ENCODE results near the gene PVALB.

Gene PVALB

GRCh38 chr22:36816636-36817524 lies at the start of gene PVALB:
Gene PVALB (minus strand): TSS chr22:36817035. CDS start chr22:36817005, 30 bp downstream.
- no peak for DNase-seq (ENCODE audit: low spot score)

GRCh38 chr22:36865346-36865745 lies 48.5 kb upstream of the PVALB start:
- DNase-seq (ENCODE audit: low spot score) = no peak

GRCh38 chr22:36864454-36865215 lies 47.8 kb upstream of the PVALB start:
- DNase-seq (ENCODE audit: low spot score) = no peak

- DNase-seq (ENCODE audit: low spot score) = no peak
Observed at GRCh38 chr22:36863979-36864378, 47.1 kb upstream of the PVALB start.

GRCh38 chr22:36863281-36863680 lies 46.4 kb upstream of the PVALB start:
- no peak for DNase-seq (ENCODE audit: low spot score)

GRCh38 chr22:36862251-36863242 lies 45.7 kb upstream of the PVALB start:
- no peak for DNase-seq (ENCODE audit: low spot score)

GRCh38 chr22:36860821-36861659 lies 44.2 kb upstream of the PVALB start, which contains the start of gene NCF4:
Gene NCF4 (plus strand): TSS chr22:36861006. CDS start chr22:36861172, 166 bp downstream.
- DNase-seq (ENCODE audit: low spot score) = no peak

GRCh38 chr22:36860438-36860820 lies 43.6 kb upstream of the PVALB start:
- no peak for DNase-seq (ENCODE audit: low spot score)

GRCh38 chr22:36860017-36860416 lies 43.2 kb upstream of the PVALB start:
- DNase-seq (ENCODE audit: low spot score) = no peak

GRCh38 chr22:36858966-36859365 lies 42.1 kb upstream of the PVALB start:
- no peak for DNase-seq (ENCODE audit: low spot score)

GRCh38 chr22:36858156-36858555 lies 41.3 kb upstream of the PVALB start:
- no peak for DNase-seq (ENCODE audit: low spot score)

GRCh38 chr22:36856792-36857135 lies 39.9 kb upstream of the PVALB start:
- DNase-seq (ENCODE audit: low spot score) = no peak

GRCh38 chr22:36856121-36856791 lies 39.4 kb upstream of the PVALB start:
- peak; percentile 79 for DNase-seq (ENCODE audit: low spot score)

- DNase-seq (ENCODE audit: low spot score) = no peak
Observed at GRCh38 chr22:36855478-36855877, 38.6 kb upstream of the PVALB start.

GRCh38 chr22:36853407-36854099 lies 36.7 kb upstream of the PVALB start:
- DNase-seq (ENCODE audit: low spot score) = peak; percentile 33

- no peak for DNase-seq (ENCODE audit: low spot score)
Observed at GRCh38 chr22:36852056-36852973, 35.5 kb upstream of the PVALB start.

GRCh38 chr22:36850682-36851081 lies 33.8 kb upstream of the PVALB start:
- no peak for DNase-seq (ENCODE audit: low spot score)

- DNase-seq (ENCODE audit: low spot score) = no peak
Observed at GRCh38 chr22:36850056-36850455, 33.2 kb upstream of the PVALB start.

GRCh38 chr22:36846949-36847348 lies 30.1 kb upstream of the PVALB start:
- no peak for DNase-seq (ENCODE audit: low spot score)

All from HuH-7.5 (cell line).